MM.1S (cell line): ENCODE results near the gene ADCY3.

Experiments
- DNase-seq: peaks from one replicate; pipeline ENCODE4 v3.0.0-alpha.2; 2015
- H2AFZ ChIP-seq: fragments of 300-600 bp; sonication (generic); 2 replicates; pipeline ENCODE4 v1.6.0; 2016; ENCODE audit warnings: antibody characterized with exemption, low read length
- H3F3A ChIP-seq: fragments of 300-600 bp; sonication (generic); 2 replicates; pipeline ENCODE4 v1.6.1; 2016; ENCODE audit warnings: mild to moderate bottlenecking, antibody characterized with exemption, low read length, moderate library complexity, mixed read lengths; ENCODE audit not compliant: insufficient read depth
- H3K27ac ChIP-seq: fragments of 300-600 bp; sonication (generic); 2 replicates; pipeline ENCODE4 v1.5.1; 2016; ENCODE audit warnings: mild to moderate bottlenecking, low read length
- H3K27me3 ChIP-seq: fragments of 300-600 bp; sonication (generic); replicated peaks from 2 replicates; pipeline ENCODE4 v1.6.0; 2016; ENCODE audit warnings: low read length; ENCODE audit not compliant: insufficient read depth
- H3K36me3 ChIP-seq: fragments of 300-600 bp; sonication (generic); replicated peaks from 2 replicates; pipeline ENCODE4 v1.6.1; 2016; ENCODE audit warnings: mild to moderate bottlenecking, low read length, mixed read lengths; ENCODE audit not compliant: insufficient read depth
- H3K4me1 ChIP-seq: fragments of 300-600 bp; sonication (generic); 2 replicates; pipeline ENCODE4 v1.6.1; 2016; ENCODE audit warnings: low read length, mixed read lengths
- H3K4me2 ChIP-seq: fragments of 300-600 bp; sonication (generic); 2 replicates; pipeline ENCODE4 v1.6.0; 2016; ENCODE audit warnings: low read depth, low read length
- H3K4me3 ChIP-seq: fragments of 300-600 bp; sonication (generic); 2 replicates; pipeline ENCODE4 v1.5.1; 2016; ENCODE audit warnings: low read length, mixed read lengths
- H3K79me2 ChIP-seq: fragments of 300-600 bp; sonication (generic); 2 replicates; pipeline ENCODE4 v1.6.1; 2016; ENCODE audit warnings: mixed run types, low read length, mixed read lengths
- H3K9ac ChIP-seq: fragments of 300-600 bp; sonication (generic); 2 replicates; pipeline ENCODE4 v1.6.1; 2016; ENCODE audit warnings: low read length, mixed read lengths
- H3K9me2 ChIP-seq: fragments of 300-600 bp; sonication (generic); replicated peaks from 2 replicates; pipeline ENCODE4 v1.6.1; 2016; ENCODE audit warnings: mild to moderate bottlenecking, low read length, mixed read lengths; ENCODE audit not compliant: insufficient read depth
- H3K9me3 ChIP-seq: fragments of 300-600 bp; sonication (generic); replicated peaks from 2 replicates; pipeline ENCODE4 v1.6.1; 2016; ENCODE audit warnings: mild to moderate bottlenecking, low read length, mixed read lengths; ENCODE audit not compliant: insufficient read depth
- H4K20me1 ChIP-seq: fragments of 300-600 bp; sonication (generic); 2 replicates; pipeline ENCODE4 v1.6.1; 2016; ENCODE audit warnings: mild to moderate bottlenecking, low read length, moderate library complexity, mixed read lengths; ENCODE audit not compliant: insufficient read depth
- CTCF ChIP-seq: fragments of 300-600 bp; sonication (generic); IDR thresholded peaks from 2 replicates; pipeline ENCODE4 v1.5.1; 2016; ENCODE audit warnings: antibody characterized with exemption, low read length, mixed read lengths
- EZH2 ChIP-seq: fragments of 300-600 bp; sonication (generic); optimal IDR thresholded peaks from 2 replicates; pipeline ENCODE3; 2017; ENCODE audit warnings: low read depth, mild to moderate bottlenecking, antibody characterized with exemption, low read length, mixed read lengths
- EZH2phosphoT487 ChIP-seq: fragments of 300-600 bp; sonication (generic); IDR thresholded peaks from 2 replicates; pipeline ENCODE4 v1.6.1; 2018; ENCODE audit warnings: antibody characterized with exemption, low read length

The ADCY3 gene

DNA sequence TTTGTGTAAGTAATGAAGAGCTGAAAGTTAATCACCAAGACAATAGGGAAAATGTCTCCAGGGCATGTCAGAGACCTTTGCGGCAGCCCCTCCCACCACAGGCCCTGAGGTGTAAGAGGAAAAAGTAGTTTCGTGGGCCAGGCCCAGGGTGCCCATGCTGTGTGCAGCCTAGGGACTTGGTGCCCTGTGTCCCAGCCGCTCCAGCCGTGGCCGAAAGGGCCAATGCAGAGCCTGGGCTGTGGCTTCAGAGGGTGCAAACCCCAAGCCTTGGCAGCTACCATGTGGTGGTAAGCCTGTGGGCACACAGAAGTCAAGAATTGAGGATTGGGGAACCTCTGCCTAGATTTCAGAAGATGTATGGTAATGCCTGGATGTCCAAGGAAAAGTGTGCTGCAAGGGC is 74.3 kb downstream of the ADCY3 start:
- Histone ChIP-seq H3K4me2 (no peak overlapping the region), H3K36me3 (no peaks in the 10 kb centered on the region; the same call in 1 of the 2 replicates), H3K4me1 (no peaks in the 10 kb centered on the region), H3K9ac (no peak overlapping the region), H4K20me1 (no peaks in the 10 kb centered on the region), H3K27ac (no peak overlapping the region), H3F3A (no peaks in the 10 kb centered on the region), H3K79me2 (peaks cover 31% of the 10 kb centered on the region), H3K9me2 (no peaks in the 10 kb centered on the region), H3K4me3 (no peak overlapping the region), H2AFZ (no peak overlapping the region), H3K27me3 (no peaks in the 10 kb centered on the region), H3K9me3 (no peaks in the 10 kb centered on the region)
- TF ChIP-seq EZH2, result no peak
- DNase-seq, result no peak

- Histone ChIP-seq H3K27ac (no peak overlapping the region), H3K36me3 (no peaks in the 10 kb centered on the region; the same call in 1 of the 2 replicates), H3K4me3 (no peak overlapping the region), H3K4me1 (no peaks in the 10 kb centered on the region), H3K27me3 (no peaks in the 10 kb centered on the region), H3K9me2 (no peaks in the 10 kb centered on the region), H3K4me2 (no peak overlapping the region), H3F3A (no peaks in the 10 kb centered on the region), H3K79me2 (peaks cover 19% of the 10 kb centered on the region), H4K20me1 (no peaks in the 10 kb centered on the region), H3K9ac (no peak overlapping the region), H3K9me3 (no peaks in the 10 kb centered on the region), H2AFZ (no peak overlapping the region)
- no peak for DNase-seq
- no peak for TF ChIP-seq EZH2phosphoT487
- no peak for TF ChIP-seq CTCF
- no peak for TF ChIP-seq EZH2
Observed at GRCh38 chr2:24844023-24844685, 75.9 kb downstream of the ADCY3 start.

GRCh38 chr2:24843330-24843860 is 76.6 kb downstream of the ADCY3 start:
- Histone ChIP-seq H3K4me2 (no peak overlapping the region), H2AFZ (no peak overlapping the region), H3K9ac (no peak overlapping the region), H3K9me3 (no peaks in the 10 kb centered on the region), H3F3A (no peaks in the 10 kb centered on the region), H3K79me2 (peaks cover 12% of the 10 kb centered on the region), H3K27me3 (no peaks in the 10 kb centered on the region), H3K9me2 (no peaks in the 10 kb centered on the region), H3K27ac (no peak overlapping the region), H3K4me3 (no peak overlapping the region), H4K20me1 (no peaks in the 10 kb centered on the region), H3K4me1 (no peaks in the 10 kb centered on the region), H3K36me3 (no peaks in the 10 kb centered on the region; the same call in 1 of the 2 replicates)
- no peak for TF ChIP-seq EZH2
- no peak for TF ChIP-seq CTCF
- TF ChIP-seq EZH2phosphoT487, result no peak
- no peak for DNase-seq
